SH-SY5Y (cell line): ENCODE results near the gene SCYGR3.

Source experiments
- GATA2 ChIP-seq: IDR thresholded peaks from 2 replicates; pipeline ENCODE4 v1.6.1; 2011; ENCODE audit warnings: mild to moderate bottlenecking, low read depth, low read length
- GATA3 ChIP-seq: IDR thresholded peaks from 2 replicates; pipeline ENCODE4 v1.6.1; 2011; ENCODE audit warnings: low read depth, mild to moderate bottlenecking, low read length, moderate library complexity

- TF ChIP-seq GATA2 = no peak
- no peak for TF ChIP-seq GATA3
These were observed 39.8 kb upstream of the SCYGR3 start for GRCh38 chr2:227654426-227654825.
